Left colon (tissue), 2 donors: ENCODE results near the gene SLC44A2. TPM values are rescaled to one million over a fixed set of nuclear protein-coding genes. Genes with fewer than 3 reads are reported as not detected.

ENCODE experiments used
- ATAC-seq: fragments of 200-7000 bp; cut with Tn5 transposase; one replicate; pipeline ENCODE4 v1.9.1; 2020; ENCODE audit warnings: mild to moderate bottlenecking, moderate library complexity
- DNase-seq, 2 donors: peaks; one replicate each; pipeline ENCODE4 v3.0.0-alpha.2; 2020
- intact Hi-C, 2 donors: fragments of 100-400 bp; cut with DNase I in 1 of 2; cut with micrococcal nuclease in 1 of 2; formaldehyde crosslinking; loops; one replicate each; pipeline versions ENCODE4 v1.11.2 to v1.14.0; 2022; cut with DNase I, micrococcal nuclease
- long read RNA-seq: library from polyadenylated mRNA; unstranded; transcript quantifications from one replicate; pipeline ENCODE4 v2.0.0, GENCODE V29; 2021
- total RNA-seq, 2 donors: library from RNA; stranded (reverse); fragmentation: NEBNext Ultra II Directional; extraction: Animal tissue kit (Norgen Biotek cat#: 25700); gene quantifications; one replicate each; pipeline ENCODE4 v1.2.1, GENCODE V29; 2021
- donor health status: DM: no; HTN: no; CAD: no.
- donor health status: DM: yes; HTN: yes; CAD: no.

Gene SLC44A2
- 100 to 1,000 TPM; 124 to 153 TPM for total RNA-seq
- long read RNA-seq, transcript SLC44A2-201 (22 exons, 3,671 nt) = major isoform, 68 of 156 reads
- long read RNA-seq, partial matches to known transcripts = 56 of 156 reads
- long read RNA-seq, other reads (novel, unspliced or antisense) = 26 of 156 reads

DNA sequence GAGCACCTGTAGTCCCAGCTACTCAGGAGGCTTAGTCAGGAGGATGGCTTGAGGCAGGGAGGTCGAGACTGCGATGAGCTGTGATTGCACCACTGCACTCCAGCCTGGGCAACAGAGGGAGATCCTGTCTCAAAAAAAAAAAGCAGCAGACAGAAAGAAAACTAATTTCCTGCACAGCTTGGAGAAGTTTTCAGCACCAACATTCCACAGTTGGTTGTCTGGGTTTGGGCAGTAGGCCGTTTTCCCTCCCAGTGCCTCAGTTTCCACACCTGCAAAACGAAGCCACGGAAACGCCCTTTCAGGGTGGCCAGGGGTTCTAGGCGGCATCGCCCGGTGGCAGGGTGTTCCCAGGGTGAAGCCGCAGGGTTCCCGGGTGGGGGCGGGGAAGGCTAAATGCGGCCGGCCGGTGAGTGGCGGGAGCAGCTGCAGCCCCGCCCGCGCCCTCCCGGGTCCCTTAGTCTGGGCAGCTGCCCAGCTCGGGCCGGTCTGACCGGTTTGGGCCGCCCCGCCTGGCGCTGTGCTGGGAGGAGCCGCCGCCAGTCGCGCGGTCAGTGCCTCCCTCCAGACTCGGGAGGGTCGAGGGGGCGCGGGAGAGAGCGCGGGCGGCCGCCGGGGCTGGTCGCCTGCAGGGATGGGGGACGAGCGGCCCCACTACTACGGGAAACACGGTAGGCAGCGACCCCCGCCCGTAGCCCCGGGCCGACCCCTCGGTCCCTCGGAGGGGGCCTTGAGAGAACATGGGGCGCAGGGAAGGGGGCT, at the start of gene SLC44A2:
Gene SLC44A2, plus strand, starts transcription at position 551 of the 759 bp plus-strand sequence. Its CDS starts 81 bp downstream, at position 632.
- intact Hi-C loops = no loop called here
- ATAC-seq (peak; percentile 96), DNase-seq (peak; percentile 92 to 95)

DNA sequence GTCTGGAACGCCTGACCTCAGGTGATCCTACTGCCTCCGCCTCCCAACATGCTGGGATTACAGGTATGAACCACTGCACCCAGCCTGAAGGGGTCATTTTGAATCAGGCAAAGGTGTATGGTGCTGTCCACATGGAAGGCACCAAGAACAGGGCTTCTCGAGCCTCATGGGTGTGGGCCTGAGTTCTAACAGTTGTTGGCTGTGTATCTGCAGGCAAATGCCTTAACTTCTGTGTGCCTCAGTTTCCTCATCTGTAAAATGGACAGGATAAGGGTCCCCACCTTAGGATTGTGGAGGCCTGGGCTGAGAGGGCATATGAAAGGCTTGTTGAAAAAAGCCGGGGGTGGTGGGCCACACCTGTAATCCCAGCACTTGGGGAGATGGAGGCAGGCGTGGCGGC, 47.4 kb upstream of the SLC44A2 start:
- DNase-seq (no peak), ATAC-seq (no peak)
- intact Hi-C loops = no loop called here

DNA sequence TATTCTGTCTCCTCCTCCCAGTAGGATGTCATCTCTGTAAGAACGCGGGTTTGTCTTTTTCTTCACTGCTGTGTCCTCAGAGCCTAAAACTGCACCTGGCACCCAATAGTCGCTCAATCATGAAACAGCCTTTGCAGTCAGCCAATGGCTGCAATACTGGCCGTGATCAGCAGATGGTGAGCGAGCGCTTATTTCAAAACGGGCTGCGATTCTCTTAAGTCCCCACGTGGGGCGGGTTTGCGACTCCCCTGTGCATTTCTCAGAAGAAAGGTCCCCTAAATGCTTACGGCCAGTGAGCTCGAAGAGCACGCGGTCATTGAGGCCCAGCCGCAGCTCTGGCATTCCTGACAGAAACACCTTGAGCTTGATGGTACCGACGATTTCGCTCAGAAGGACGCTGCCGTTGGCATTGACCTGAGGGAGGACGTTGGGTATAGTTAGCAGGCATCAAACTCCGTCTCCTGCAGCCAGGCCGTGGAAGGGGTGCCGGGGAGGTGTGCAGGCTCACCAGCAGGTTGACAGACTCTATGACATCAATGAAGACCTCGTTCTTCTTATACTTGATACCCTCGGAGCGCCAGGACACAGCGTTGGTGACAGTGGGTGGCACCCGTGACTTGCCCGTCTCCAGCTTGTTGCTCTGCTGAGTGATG, 44.2 kb upstream of the SLC44A2 start:
- DNase-seq (peak; percentile 73 to 92), ATAC-seq (peak; percentile 93)
- intact Hi-C loops = loop anchor here in 1 of 2 donors (5.0 kb wide), 2 partner anchors 61 to 116 kb away; no protein-coding TSS in a partner anchor

DNA sequence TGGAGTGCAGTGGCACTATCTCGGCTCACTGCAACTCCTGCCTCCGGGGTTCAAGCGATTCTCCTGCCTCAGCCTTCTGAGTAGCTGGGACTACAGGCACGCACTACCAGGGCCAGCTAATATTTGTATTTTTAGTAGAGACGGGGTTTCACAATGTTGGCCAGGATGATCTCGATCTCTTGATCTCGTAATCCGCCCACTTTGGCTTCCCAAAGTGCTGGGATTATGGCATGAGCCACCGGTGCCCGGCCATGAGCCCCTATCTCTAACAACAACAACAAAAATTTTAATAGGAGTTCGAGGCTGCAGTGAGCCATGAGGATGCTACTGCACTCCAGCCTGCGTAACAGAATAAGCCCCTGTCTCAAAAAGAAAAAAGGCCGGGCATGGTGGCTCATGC, 43.3 kb upstream of the SLC44A2 start:
- DNase-seq (no peak), ATAC-seq (no peak)
- intact Hi-C loops = loop anchor here in 1 of 2 donors (5.0 kb wide), 2 partner anchors 60 to 115 kb away; no protein-coding TSS in a partner anchor

DNA sequence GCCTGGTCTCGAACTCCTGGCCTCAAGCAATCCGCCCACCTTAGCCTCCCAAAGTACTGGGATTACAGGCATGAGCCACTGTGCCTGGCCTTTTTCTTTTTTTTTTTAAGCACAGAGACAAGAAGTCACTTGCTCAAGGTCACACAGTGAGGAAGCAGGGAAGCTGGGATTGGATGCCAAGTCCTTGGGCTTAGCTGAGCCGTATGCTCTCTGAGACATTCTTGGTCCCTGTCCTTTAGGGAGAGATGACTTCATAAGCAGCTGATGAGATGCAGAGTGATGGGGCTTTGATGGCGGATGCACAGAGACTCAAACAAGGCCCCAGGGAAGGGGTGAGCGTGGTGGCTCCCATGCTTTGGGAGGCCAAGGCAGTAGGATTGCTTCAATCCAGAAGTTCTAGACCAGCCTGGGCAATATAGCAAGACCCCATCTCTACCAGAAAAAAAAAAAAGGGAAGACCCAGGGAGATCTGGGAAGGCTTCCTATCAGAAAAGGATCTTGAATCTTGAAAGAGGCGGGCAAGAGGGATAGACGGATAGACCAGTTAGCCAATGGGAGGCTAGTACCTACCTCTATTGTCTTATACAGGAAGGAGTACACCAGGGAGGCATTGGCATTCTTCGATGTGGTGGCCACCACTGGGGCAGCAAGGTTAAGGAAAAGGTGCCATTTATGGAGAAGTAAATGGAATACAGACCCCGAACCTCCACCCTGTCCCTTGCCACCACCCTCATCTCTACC, 42.1 kb upstream of the SLC44A2 start:
- DNase-seq = no peak
- intact Hi-C loops = loop anchor here in 1 of 2 donors (5.0 kb wide), 2 partner anchors 59 to 114 kb away; no protein-coding TSS in a partner anchor
- ATAC-seq = no peak

DNA sequence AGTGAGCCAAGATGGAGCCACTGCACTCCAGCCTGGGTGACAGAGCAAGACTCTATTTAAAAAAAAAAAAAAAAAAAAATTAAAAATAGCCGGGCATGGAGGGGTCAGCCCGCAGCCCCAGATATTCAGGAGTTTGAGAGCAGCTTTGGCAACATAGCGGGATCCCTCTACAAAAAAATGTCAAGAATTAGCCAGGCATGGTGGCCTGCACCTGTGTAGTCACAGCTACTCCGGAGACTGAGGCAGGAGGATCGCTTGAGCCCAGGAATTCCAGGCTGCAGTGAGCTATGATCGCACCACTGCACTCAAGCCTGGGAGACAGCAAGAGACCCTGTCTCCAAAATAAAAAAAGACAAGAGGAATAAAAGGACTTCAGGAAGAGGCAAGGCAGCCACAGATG, 39.0 kb upstream of the SLC44A2 start:
- ATAC-seq (peak; percentile 37), DNase-seq (no peak)
- intact Hi-C loops = loop anchor here in 1 of 2 donors (5.0 kb wide), 1 partner anchor 56 kb away; no protein-coding TSS in a partner anchor

DNA sequence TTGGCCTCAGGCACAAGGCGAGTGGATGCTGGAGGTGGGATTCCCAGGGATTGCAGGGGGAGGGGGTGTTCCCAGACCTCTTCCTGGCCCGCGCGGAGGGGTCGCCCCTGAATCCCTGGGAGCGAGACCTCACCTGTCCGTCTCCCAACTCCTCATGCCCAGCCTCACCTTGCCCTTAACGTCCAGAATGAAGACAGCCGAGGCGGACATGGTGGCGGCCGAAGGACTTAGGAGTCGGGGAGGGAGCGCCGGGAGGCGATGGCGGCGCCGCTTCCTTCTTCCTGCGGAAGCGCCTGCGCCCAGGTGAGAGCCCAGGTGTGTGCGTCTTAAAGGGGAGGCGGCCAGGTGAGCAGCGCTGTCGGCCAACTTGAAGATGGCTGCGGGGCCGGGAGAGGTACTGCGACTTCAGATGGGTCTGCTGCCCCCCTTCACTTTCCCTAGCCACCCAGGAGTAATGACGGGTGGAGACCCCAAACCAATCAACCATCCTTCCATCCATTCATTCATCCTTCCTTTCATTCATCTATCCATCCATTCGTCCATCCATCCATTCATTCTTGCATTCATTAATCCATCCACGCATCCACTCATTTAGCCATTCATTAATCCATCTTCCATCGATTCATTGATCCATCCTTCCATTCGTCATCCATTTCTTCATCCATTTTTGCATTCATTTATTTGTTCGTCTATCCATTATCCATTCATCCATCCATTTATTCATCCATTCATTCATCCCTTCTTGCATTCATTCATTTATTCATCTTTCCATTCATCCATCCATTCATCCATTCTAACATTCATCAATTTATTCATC, 38.1 kb upstream of the SLC44A2 start, which contains the start of gene AP1M2:
Gene AP1M2, minus strand, starts transcription at position 291 of the 817 bp plus-strand sequence. Its CDS starts 81 bp downstream, at position 210.
- ATAC-seq (peak; percentile 99), DNase-seq (peak; percentile 67 to 78)
- intact Hi-C loops = loop anchor here in 1 of 2 donors (5.0 kb wide), 1 partner anchor 55 kb away; no protein-coding TSS in a partner anchor

DNA sequence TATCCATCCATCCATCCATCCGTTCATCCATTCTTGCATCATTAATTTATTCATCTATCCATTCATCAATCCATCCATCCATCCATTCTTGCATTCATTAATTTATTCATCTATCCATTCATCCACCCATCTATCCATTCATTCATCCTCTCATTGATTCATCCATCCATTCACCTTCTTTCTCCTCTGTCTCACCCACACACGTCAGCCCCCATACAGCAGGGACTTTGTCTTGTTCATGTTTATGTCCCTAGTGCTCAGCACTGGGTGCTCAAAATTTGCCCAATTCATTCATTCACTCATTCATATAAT, 37.6 kb upstream of the SLC44A2 start:
- ATAC-seq (no peak), DNase-seq (no peak)
- intact Hi-C loops = loop anchor here in 1 of 2 donors (5.0 kb wide), 1 partner anchor 55 kb away; no protein-coding TSS in a partner anchor

DNA sequence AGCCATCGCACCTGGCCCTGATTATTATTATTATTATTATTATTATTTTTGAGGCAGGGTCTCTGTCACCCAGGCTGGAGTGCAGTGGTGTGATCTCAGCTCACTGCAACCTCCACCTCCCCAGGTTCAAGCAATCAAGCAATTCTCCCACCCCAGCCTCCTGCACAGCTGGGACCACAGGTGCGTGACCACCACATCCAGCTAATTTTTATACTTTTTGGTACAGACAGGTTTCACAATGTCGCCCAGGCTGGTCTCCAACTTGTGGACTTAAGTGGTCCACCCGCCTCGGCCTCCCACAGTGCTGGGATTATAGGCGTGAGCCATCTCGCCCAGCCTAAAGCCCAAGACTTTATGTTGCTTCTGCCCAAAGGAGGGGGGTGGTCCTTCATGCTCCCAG, 32.2 kb upstream of the SLC44A2 start:
- ATAC-seq (no peak), DNase-seq (no peak)
- intact Hi-C loops = no loop called here

DNA sequence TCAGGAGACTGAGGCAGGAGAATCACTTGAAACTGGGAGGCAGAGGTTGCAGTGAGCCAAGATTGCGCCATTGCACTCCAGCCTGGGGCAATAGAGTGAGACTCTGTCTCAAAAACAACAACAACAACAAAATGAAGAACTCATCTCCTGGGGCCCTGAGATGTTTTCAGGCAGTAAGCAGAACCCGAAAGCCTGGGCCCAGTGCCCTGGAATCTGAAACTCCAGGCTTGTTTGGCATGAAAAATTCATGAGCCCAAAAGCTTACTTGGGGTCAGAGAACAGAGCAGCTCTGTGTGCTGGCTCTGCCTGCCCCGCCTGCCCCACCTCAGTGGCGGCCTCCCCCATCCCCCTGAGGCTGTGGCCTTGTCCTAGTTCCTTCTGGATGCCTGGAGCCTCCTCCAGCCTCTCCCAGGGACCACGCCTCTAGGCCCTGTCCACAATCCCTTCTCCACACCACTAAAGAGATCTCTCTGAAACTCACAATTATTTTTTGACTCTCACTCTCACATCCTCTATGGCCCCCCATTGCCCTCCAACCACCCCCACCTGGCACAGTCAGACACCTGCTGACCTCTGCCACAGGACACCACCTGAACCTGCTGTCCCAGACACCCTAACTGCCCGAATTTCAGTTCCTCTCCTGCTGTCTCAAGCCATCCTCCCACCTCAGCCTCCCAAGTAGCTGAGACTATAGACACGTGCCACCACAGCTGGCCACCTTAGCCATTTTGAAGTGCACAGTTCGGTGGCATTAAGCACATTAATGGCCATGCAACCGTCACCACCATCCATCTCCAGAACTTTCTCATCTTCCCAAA, 31.3 kb upstream of the SLC44A2 start:
- DNase-seq (peak in 1 of 2 donors; percentile 22), ATAC-seq (peak; percentile 70)
- intact Hi-C loops = no loop called here

DNA sequence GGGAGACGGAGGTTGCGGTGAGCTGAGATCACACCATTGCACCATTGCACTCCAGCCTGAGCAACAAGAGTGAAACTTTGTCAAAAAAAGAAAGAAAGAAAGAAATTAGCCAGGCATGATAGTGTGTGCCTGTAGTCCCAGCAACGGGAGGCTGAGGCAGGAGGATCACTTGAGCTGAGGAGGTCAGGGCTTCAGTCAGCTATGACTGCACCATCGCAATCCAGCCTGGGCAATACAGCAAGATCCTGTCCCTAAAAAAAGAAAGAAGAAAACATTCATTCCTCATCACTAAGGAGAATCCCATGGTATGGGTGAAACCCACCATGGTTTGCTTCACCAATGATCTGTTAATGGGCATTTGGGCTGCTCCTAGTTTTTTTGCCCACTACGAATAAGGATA, 25.2 kb upstream of the SLC44A2 start:
- ATAC-seq (no peak), DNase-seq (no peak)
- intact Hi-C loops = no loop called here

DNA sequence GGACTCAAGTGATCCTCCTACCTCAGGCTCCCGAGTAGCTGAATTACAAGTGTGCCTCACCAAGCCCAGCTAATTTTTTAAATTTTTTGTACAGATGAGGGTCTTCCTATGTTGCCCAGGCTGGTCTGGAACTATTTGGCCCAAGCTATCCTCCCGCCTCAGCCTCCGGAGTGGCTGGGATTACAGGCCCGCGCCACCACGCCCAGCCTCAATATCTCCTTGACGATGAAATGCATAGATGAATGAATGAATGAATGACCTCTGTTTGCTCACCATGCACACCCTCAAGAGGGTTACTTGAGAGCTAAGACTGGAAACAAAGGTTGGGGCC, 23.4 kb upstream of the SLC44A2 start:
- ATAC-seq = no peak
- intact Hi-C loops = no loop called here
- DNase-seq = no peak

DNA sequence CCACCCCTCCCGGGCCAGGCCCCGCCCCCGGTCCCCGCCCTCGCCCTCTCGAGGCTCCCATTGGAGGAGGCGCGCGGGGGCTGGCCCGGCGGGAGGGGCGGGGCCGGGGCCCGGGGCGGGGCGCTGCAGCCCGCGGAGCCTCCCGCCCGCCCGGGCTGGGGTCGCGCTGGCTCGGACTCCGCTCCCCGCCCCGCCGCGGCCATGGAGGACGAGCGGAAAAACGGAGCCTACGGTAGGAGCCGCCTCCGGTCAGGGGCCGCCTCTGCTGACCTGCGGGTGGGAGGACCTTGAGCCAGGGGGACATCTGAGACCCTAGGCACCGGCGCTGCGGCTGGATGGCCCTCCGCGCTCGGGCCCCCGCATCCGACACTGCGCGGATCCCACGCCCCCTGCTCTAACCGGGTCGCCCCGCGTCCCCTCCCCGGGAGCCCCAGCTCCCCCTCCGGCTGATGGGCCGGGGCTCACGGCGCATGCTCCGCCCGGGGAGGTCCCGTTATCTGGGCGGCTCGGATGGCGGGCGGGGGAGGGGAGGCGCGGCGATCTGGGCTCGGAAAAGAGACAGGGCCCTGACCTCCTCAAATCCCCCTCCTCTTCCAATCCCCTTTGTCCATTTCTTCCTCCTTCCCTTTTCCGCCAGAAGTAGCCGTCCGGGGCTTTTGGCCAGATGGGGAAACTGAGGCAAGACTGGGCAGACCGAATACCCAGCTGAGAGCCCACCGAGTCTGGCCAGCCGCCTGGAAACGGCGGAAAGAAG, 22.8 kb upstream of the SLC44A2 start:
- peak; percentile 99 for ATAC-seq

DNA sequence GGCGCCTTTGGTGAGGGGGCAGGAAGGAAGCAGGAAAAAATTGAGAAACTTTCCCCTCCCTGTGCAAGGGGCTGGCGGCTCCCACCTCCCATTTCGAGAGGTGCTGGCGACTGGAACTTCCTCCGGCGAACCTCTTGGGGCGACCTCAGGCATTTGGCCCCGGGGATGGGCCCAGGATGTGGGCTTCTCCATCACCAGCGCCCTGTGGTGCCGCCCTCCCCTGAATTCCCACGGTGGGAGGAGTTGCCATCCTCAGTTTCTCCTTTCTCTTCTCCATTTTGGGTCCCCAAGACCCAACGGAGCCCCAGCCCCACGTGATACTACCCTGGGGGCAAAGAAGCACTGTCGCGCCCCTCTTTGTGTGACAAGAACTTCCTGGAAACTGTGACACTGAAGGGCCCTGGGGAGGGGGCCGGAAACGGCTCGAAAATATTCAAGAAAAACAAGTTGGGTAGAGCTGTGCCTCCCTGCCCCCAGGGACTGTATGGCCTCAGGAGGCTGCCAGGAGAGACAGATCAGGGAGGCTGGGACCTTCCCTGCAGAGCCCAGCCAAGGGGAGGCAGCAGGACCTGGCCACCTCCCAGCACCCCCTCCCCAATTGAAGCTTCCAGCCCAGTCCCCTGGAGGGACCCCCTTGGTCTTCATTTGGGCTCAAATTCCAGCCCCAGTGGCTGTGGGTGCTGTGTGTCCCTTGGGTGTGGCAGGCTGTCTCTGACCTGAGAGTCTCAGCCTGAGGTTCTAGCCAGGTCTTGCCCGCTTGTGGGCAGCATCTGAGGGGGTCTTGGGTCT, 22.1 kb upstream of the SLC44A2 start:
- intact Hi-C loops = no loop called here
- DNase-seq (peak; percentile 44 to 60), ATAC-seq (no peak)

More for the DNA sequence above, 22.8 kb upstream of the SLC44A2 start:
- peak; percentile 73 to 89 for DNase-seq
- intact Hi-C loops = no loop called here

DNA sequence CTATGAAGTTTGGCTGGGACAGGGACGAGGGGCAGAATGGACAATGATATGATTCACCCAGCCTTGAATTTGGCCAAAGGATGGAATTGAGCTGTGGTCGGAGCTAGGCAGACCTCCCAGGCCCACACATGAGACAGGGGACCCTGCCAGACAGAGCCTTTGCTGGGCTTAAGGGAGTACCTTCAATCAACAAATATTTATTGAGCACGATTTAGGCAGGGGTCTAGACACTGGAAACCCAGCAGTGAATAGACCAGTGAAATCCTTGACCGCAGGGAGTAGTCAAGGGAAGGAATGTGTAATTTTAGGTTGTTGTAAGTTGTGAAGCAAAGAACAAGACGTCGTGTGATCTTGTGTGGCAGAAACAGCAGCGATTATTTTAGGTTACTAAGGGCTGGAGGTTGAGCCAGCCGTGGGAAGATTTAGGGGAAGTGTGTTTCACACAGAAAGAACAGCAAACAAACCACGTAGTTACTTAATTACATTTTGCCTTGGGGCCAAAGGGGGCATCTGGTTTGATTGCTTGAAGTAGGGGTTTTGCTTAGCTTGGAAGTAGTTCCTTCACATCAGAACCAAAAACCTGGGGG, 21.4 kb upstream of the SLC44A2 start:
- DNase-seq (peak in 1 of 2 donors; percentile 17), ATAC-seq (no peak)
- intact Hi-C loops = no loop called here
